Stomach (tissue), 9 donors: ENCODE measurements around the gene ZMYND10. TPM values are rescaled to one million over a fixed set of nuclear protein-coding genes. Genes with fewer than 3 reads are reported as not detected.

Experiments
- DNase-seq, 2 donors: peaks; one replicate each; pipeline versions ENCODE4 v3.0.0 to v3.0.0-alpha.2; 2013 to 2019
- H3K27ac ChIP-seq, 5 donors: fragments of 200-600 bp in 4 of 5; sonication (generic) in 4 of 5; one replicate each; pipeline ENCODE4 v1.5.1; 2013 to 2019; ENCODE audit warnings: mild to moderate bottlenecking in 1 of 5, moderate library complexity in 1 of 5
- H3K27me3 ChIP-seq, 3 donors: fragments of 200-600 bp; sonication (generic); one replicate each; pipeline ENCODE4 v1.5.1; 2017 to 2019; ENCODE audit warnings: mixed run types in 1 of 3
- H3K36me3 ChIP-seq, 4 donors: fragments of 200-600 bp; sonication (generic); 1 replicate in 3 of 4; 2 replicates in 1 of 4; pipeline ENCODE4 v1.5.1; 2016 to 2019
- H3K4me1 ChIP-seq, 4 donors: fragments of 200-600 bp; sonication (generic); one replicate each; pipeline ENCODE4 v1.5.1; 2016 to 2019
- H3K4me3 ChIP-seq, 4 donors: fragments of 200-600 bp; sonication (generic) in 3 of 4; one replicate each; pipeline ENCODE4 v1.5.1; 2016 to 2019; ENCODE audit warnings: mild to moderate bottlenecking in 1 of 4
- H3K9me3 ChIP-seq, 4 donors: fragments of 200-600 bp; sonication (generic); one replicate each; pipeline ENCODE4 v1.5.1; 2016 to 2019
- CTCF ChIP-seq, 7 experiments: fragments of 450-650 bp in 4 of 7; fragments of 200-600 bp in 3 of 7; sonication (generic) in 3 of 7; IDR thresholded peaks; one replicate each; pipeline ENCODE4 v1.5.1; 2016 to 2019; ENCODE audit warnings: antibody characterized with exemption in 7 of 7, control low read depth in 2 of 7, mild to moderate bottlenecking in 1 of 7
- EP300 ChIP-seq: sonication (generic); formaldehyde crosslinking; IDR thresholded peaks from one replicate; pipeline ENCODE4 v1.6.1; 2017; ENCODE audit warnings: antibody characterized with exemption
- POLR2A ChIP-seq, 4 donors: fragments of 450-650 bp; IDR thresholded peaks; one replicate each; pipeline ENCODE4 v1.6.1; 2016; ENCODE audit warnings: antibody characterized with exemption in 4 of 4, control low read depth in 2 of 4, mild to moderate bottlenecking in 1 of 4, moderate library complexity in 1 of 4
- POLR2AphosphoS5 ChIP-seq, 3 donors: sonication (generic); formaldehyde crosslinking; IDR thresholded peaks; one replicate each; pipeline ENCODE4 v1.6.1; 2016; ENCODE audit warnings: antibody characterized with exemption in 3 of 3
- WGBS, 5 donors: extraction: QIAGEN DNeasy Blood & Tissue Kit in 3 of 5; methylation state at CpG; one replicate each; pipeline versions ENCODE4 v1.1.5 to v1.1.7; 2013 to 2018; 5-methylcytosine and 5-hydroxymethylcytosine counted together
- intact Hi-C: fragments of 100-400 bp; cut with DNase I; formaldehyde crosslinking; loops from one replicate; pipeline ENCODE4 v1.15.1; 2023; ENCODE audit warnings: low total_unique reads
- polyA plus RNA-seq, 3 donors: library from polyadenylated mRNA; stranded (reverse); fragments of 200-250 nt; gene quantifications; one replicate each; pipeline ENCODE4 v1.2.3, GENCODE V29; 2013
- total RNA-seq, 5 donors: library from RNA; depleted of rRNA; stranded (reverse); fragments of >200 nt; gene quantifications; one replicate each; pipeline versions ENCODE4 v1.1.0 to v1.2.3, GENCODE V29; 2014 to 2016
- donor health status: healthy with polysubstance abuse.
- donor health status: Bipolar disorder and iron deficiency.
- donor health status: healthy.

ZMYND10 gene
- total and polyA plus RNA-seq, 8 donors, result 0.87 to 61.4 (median 0.92) TPM; not detected in 1

GRCh38 chr3:50389414-50389767 is 43.9 kb upstream of the ZMYND10 start:
- Histone ChIP-seq H3K4me1 (peaks cover 4 to 14% (median 10%) of the 10 kb centered on the region in 4 donors), H3K27ac (no peak overlapping the region), H3K27me3 (no peaks in the 10 kb centered on the region), H3K4me3 (no peak overlapping the region), H3K9me3 (no peaks in the 10 kb centered on the region), H3K36me3 (no peaks in the 10 kb centered on the region)
- WGBS, 5 donors, result 80 to 90% (median 85%) methylated on average over 6 of the region's 6 CpGs
- DNase-seq, result no peak
- intact Hi-C loops, result no loop called here
- TF ChIP-seq POLR2AphosphoS5 (IDR thresholded peaks at IDR 0.05) (no peak), POLR2A (IDR thresholded peaks at IDR 0.05) (no peak), CTCF (IDR thresholded peaks at IDR 0.05) (no peak), EP300 (no peak)

GRCh38 chr3:50388720-50389413 is 43.3 kb upstream of the ZMYND10 start:
- 79 to 88% (median 85%) methylated on average over 22 of the region's 22 CpGs for WGBS, 5 donors
- intact Hi-C loops, result no loop called here
- Histone ChIP-seq H3K9me3 (no peaks in the 10 kb centered on the region), H3K4me1 (peaks cover 4 to 14% (median 10%) of the 10 kb centered on the region in 4 donors), H3K27me3 (no peaks in the 10 kb centered on the region), H3K36me3 (no peaks in the 10 kb centered on the region), H3K4me3 (no peak overlapping the region), H3K27ac (no peak overlapping the region)
- TF ChIP-seq CTCF (IDR thresholded peaks at IDR 0.05) (no peak), POLR2AphosphoS5 (IDR thresholded peaks at IDR 0.05) (no peak), POLR2A (IDR thresholded peaks at IDR 0.05) (no peak), EP300 (no peak)
- DNase-seq, result no peak

DNA sequence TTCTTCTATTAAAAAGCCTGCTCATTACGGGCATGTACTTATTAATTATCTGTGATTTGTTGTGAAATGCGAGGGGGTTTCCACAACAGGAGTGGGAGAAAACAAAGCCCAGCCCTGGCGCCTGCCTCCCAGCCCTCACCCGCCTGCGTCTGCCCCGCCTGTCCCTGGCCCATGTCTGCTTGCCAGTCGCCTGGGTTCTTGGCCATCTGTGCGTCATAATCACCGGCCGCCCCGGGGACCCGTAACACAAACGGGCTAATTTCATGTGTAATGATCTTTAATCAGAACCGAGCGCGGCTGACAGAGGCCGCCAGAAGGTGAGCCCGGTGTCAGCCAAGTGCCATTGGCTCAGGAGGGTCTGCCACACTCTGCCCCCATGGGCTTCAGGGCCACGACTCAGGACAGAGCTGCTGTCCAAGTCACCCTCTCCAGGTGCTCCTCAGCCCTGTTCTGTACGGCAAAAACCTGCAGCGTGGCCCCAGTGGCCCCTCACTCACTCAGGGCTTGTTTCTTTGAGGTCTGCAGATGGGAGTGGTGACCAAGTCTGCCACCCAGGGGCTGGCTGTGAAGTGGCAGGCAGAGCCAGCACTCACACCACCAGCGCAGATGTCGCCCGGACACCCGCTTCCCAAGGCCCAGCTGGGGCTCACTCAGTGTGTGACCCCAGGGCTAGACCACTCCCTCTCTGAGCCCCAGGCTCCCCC is 42.6 kb upstream of the ZMYND10 start:
- no peaks in the 10 kb centered on the region for H3K9me3 ChIP-seq
- no peak overlapping the region for H3K4me3 ChIP-seq
- peaks cover 4 to 14% (median 10%) of the 10 kb centered on the region in 4 donors for H3K4me1 ChIP-seq
- H3K27me3 ChIP-seq, result no peaks in the 10 kb centered on the region
- TF ChIP-seq EP300, result no peak
- no peak for TF ChIP-seq POLR2A (IDR thresholded peaks at IDR 0.05)
- TF ChIP-seq CTCF (IDR thresholded peaks at IDR 0.05), result no peak
- TF ChIP-seq POLR2AphosphoS5 (IDR thresholded peaks at IDR 0.05), result no peak
- no peaks in the 10 kb centered on the region for H3K36me3 ChIP-seq
- WGBS, 5 donors, result 66 to 77% (median 71%) methylated on average over 21 to 25 of the region's 25 CpGs
- intact Hi-C loops, result no loop called here
- peak in 1 of 2 donors; percentile 68 for DNase-seq
- H3K27ac ChIP-seq, result no peak overlapping the region

DNA sequence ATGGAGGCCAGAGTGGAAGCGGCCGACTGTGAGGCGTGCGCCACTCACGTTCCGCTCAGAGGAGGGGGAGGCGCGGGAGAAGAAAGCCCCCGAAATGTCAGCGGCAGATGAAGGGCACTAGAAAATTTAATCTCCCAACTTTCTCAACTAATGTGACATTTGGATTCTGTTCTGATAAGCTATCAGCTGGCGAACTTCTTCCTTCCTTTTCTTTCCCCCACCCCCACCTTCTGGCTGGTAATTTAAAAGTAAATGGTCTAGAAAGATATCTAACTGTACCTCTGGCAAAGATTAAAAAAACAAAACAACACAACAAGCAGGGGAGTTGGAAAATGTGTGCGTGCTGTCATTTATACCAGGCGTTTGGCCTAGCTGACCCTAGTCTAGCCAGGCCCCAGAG is 40.2 kb upstream of the ZMYND10 start:
- Histone ChIP-seq H3K4me1 (peaks cover 2 to 6% (median 5%) of the 10 kb centered on the region in 4 donors), H3K9me3 (no peaks in the 10 kb centered on the region), H3K4me3 (no peak overlapping the region), H3K27me3 (no peaks in the 10 kb centered on the region), H3K27ac (no peak overlapping the region), H3K36me3 (no peaks in the 10 kb centered on the region)
- 39 to 62% (median 60%) methylated on average over 13 of the region's 13 CpGs for WGBS, 5 donors
- intact Hi-C loops, result no loop called here
- DNase-seq, result no peak
- TF ChIP-seq POLR2AphosphoS5 (IDR thresholded peaks at IDR 0.05) (no peak), EP300 (no peak), CTCF (IDR thresholded peaks at IDR 0.05) (no peak), POLR2A (IDR thresholded peaks at IDR 0.05) (no peak)
